Mesothelial cell of epicardium (in vitro differentiated cells): ENCODE data around the gene CHRM4. TPM values are rescaled to one million over a fixed set of nuclear protein-coding genes. Genes with fewer than 3 reads are reported as not detected.

ENCODE experiments used
- DNase-seq, 2 experiments: peaks; one replicate each; pipeline ENCODE4 v3.0.0; 2021; ENCODE audit warnings: low spot score in 2 of 2; ENCODE audit not compliant: unreplicated experiment in 2 of 2
- H3K27ac Mint-ChIP-seq: 2 replicates; pipeline ENCODE4 v1.8.0; 2021; ENCODE audit warnings: mixed read lengths
- H3K27me3 Mint-ChIP-seq: 2 replicates; pipeline ENCODE4 v1.8.0; 2021; ENCODE audit warnings: low read depth, mixed read lengths
- H3K36me3 Mint-ChIP-seq: 2 replicates; pipeline ENCODE4 v1.8.0; 2021; ENCODE audit warnings: mixed read lengths
- H3K4me1 Mint-ChIP-seq: 2 replicates; pipeline ENCODE4 v1.8.0; 2021; ENCODE audit warnings: mixed read lengths
- H3K4me3 Mint-ChIP-seq: 2 replicates; pipeline ENCODE4 v1.8.0; 2021; ENCODE audit warnings: mild to moderate bottlenecking, moderate library complexity, mixed read lengths
- H3K9me3 Mint-ChIP-seq: 2 replicates; pipeline ENCODE4 v1.8.0; 2021; ENCODE audit warnings: mixed read lengths
- CTCF ChIP-seq: fragments of 200-600 bp; sonication (generic); IDR thresholded peaks from one replicate; pipeline ENCODE4 v1.5.0; 2021; ENCODE audit warnings: antibody characterized with exemption; ENCODE audit not compliant: unreplicated experiment
- total RNA-seq: library from RNA; stranded (reverse); gene quantifications from 3 replicates; pipeline ENCODE4 v1.2.1, GENCODE V29; 2021

CHRM4 gene
- total RNA-seq, 1 donor from 2014 or later: 0.42 TPM

GRCh38 chr11:46404476-46405017 lies 13.0 kb upstream of the CHRM4 start:
- H3K27ac Mint-ChIP-seq: no peak overlapping the region
- H3K27me3 Mint-ChIP-seq: no peaks in the 10 kb centered on the region
- H3K9me3 Mint-ChIP-seq: no peaks in the 10 kb centered on the region

GRCh38 chr11:46402957-46403902 lies 11.7 kb upstream of the CHRM4 start:
- no peak for TF ChIP-seq CTCF
- no peak for DNase-seq
- no peak overlapping the region for H3K4me3 Mint-ChIP-seq
- H3K27ac Mint-ChIP-seq: no peak overlapping the region
- no peaks in the 10 kb centered on the region for H3K9me3 Mint-ChIP-seq
- H3K27me3 Mint-ChIP-seq: no peaks in the 10 kb centered on the region
- no peaks in the 10 kb centered on the region for H3K4me1 Mint-ChIP-seq
- peaks cover 27% of the 10 kb centered on the region for H3K36me3 Mint-ChIP-seq

More at GRCh38 chr11:46404476-46405017, 13.0 kb upstream of the CHRM4 start:
- TF ChIP-seq CTCF: no peak
- no peaks in the 10 kb centered on the region for H3K4me1 Mint-ChIP-seq
- DNase-seq: no peak
- no peak overlapping the region for H3K4me3 Mint-ChIP-seq
- peaks cover 27% of the 10 kb centered on the region for H3K36me3 Mint-ChIP-seq

- Mint-ChIP-seq H3K27ac (no peak overlapping the region), H3K36me3 (peaks cover 14% of the 10 kb centered on the region), H3K27me3 (peaks cover 15% of the 10 kb centered on the region), H3K9me3 (no peaks in the 10 kb centered on the region), H3K4me1 (peaks cover 7% of the 10 kb centered on the region), H3K4me3 (no peak overlapping the region)
- TF ChIP-seq CTCF: no peak
- no peak for DNase-seq
These were observed 6.0 kb upstream of the CHRM4 start for GRCh38 chr11:46397526-46397925.

GRCh38 chr11:46393759-46394158 lies 2.2 kb upstream of the CHRM4 start:
- H3K36me3 Mint-ChIP-seq: peaks cover 8% of the 10 kb centered on the region
- H3K9me3 Mint-ChIP-seq: no peaks in the 10 kb centered on the region
- no peak overlapping the region for H3K4me3 Mint-ChIP-seq
- peaks cover 20% of the 10 kb centered on the region for H3K4me1 Mint-ChIP-seq
- TF ChIP-seq CTCF: no peak
- no peak for DNase-seq
- no peak overlapping the region for H3K27ac Mint-ChIP-seq
- peaks cover 40% of the 10 kb centered on the region for H3K27me3 Mint-ChIP-seq

- no peak for TF ChIP-seq CTCF
- H3K4me1 Mint-ChIP-seq: peaks cover 25% of the 10 kb centered on the region
- peak overlapping the region; percentile 69 for H3K4me3 Mint-ChIP-seq
- no peak overlapping the region for H3K27ac Mint-ChIP-seq
- peaks cover 8% of the 10 kb centered on the region for H3K36me3 Mint-ChIP-seq
- peaks cover 46% of the 10 kb centered on the region for H3K27me3 Mint-ChIP-seq
- no peaks in the 10 kb centered on the region for H3K9me3 Mint-ChIP-seq
- no peak for DNase-seq
These were observed 1.6 kb upstream of the CHRM4 start for GRCh38 chr11:46393231-46393616.
